ENCODE data around the gene ACAP2.

Gene ACAP2

GRCh38 chr3:195255176-195255500 lies 187.7 kb downstream of the ACAP2 start:
- H3K27me3 ChIP-seq (ENCODE audit: control insufficient read depth in 1 of 2, insufficient read depth in 1 of 2, low read length in 2 of 2), result no peaks in the 10 kb centered on the region
- H3K36me3 ChIP-seq (ENCODE audit: control insufficient read depth in 1 of 2, insufficient read depth in 2 of 2, low read depth in 1 of 2, low read length in 2 of 2), result peaks cover 0 to 20% of the 10 kb centered on the region in 2 experiments
- no peak overlapping the region for H2AFZ ChIP-seq (ENCODE audit: low read depth, low read length)
- H3K14ac ChIP-seq (ENCODE audit: low read length in 2 of 2), result peak overlapping the region in 1 of 2 experiments; percentile 26
- H2BK120ac ChIP-seq (ENCODE audit: low read depth, low read length), result no peak overlapping the region
- H3K27ac ChIP-seq (ENCODE audit: low read length, poor library complexity, severe bottlenecking), result no peak overlapping the region
- H3K4me2 ChIP-seq (ENCODE audit: low read length, poor library complexity, severe bottlenecking), result no peak overlapping the region
- peak overlapping the region; percentile 40 for H2BK5ac ChIP-seq (ENCODE audit: low read depth, low read length, poor library complexity, severe bottlenecking)
- H3K9ac ChIP-seq (ENCODE audit: low read length), result no peak overlapping the region
- peak overlapping the region in 1 of 2 experiments; percentile 64 for H2BK12ac ChIP-seq (ENCODE audit: low read length in 2 of 2)
- peaks cover 56% of the 10 kb centered on the region for H3K79me1 ChIP-seq (replicated peaks; ENCODE audit: low read length, poor library complexity, severe bottlenecking)
- 90% methylated on average over 13 of the region's 13 CpGs for WGBS
- no peak overlapping the region for H4K91ac ChIP-seq (ENCODE audit: low read length)
- H3K4me3 ChIP-seq (ENCODE audit: insufficient read depth in 1 of 2, low read depth in 1 of 2, low read length in 2 of 2), result no peak overlapping the region
- H3K23ac ChIP-seq (ENCODE audit: low read length in 2 of 2), result no peak overlapping the region
- DNase-seq, result no peak
- no peaks in the 10 kb centered on the region for H3K9me3 ChIP-seq (ENCODE audit: control insufficient read depth, low read length)
- no peak overlapping the region for H3K18ac ChIP-seq (ENCODE audit: low read depth in 1 of 2, low read length in 2 of 2)
- no peak overlapping the region for H2AK5ac ChIP-seq (ENCODE audit: low read length, severe bottlenecking)
- no peak overlapping the region for H3K4ac ChIP-seq (ENCODE audit: low read depth in 1 of 2, low read length in 2 of 2)
- no peak overlapping the region for H2BK15ac ChIP-seq (ENCODE audit: low read depth, poor library complexity, severe bottlenecking)
- H4K8ac ChIP-seq (ENCODE audit: low read length), result peak overlapping the region; percentile 60
- H3K4me1 ChIP-seq (ENCODE audit: control insufficient read depth, insufficient read depth, low read depth, low read length), result peaks cover 34% of the 10 kb centered on the region

- peak overlapping the region; percentile 76 for H3K9ac ChIP-seq (ENCODE audit: low read length)
- H3K9me3 ChIP-seq (ENCODE audit: control insufficient read depth, low read length), result no peaks in the 10 kb centered on the region
- no peak overlapping the region for H2BK120ac ChIP-seq (ENCODE audit: low read depth, low read length)
- H3K14ac ChIP-seq (ENCODE audit: low read length in 2 of 2), result peak overlapping the region in 1 of 2 experiments; percentile 22
- 94% methylated on average over 16 of the region's 16 CpGs for WGBS
- no peak overlapping the region for H2BK5ac ChIP-seq (ENCODE audit: low read depth, low read length, poor library complexity, severe bottlenecking)
- no peak overlapping the region for H2AK5ac ChIP-seq (ENCODE audit: low read length, severe bottlenecking)
- H4K91ac ChIP-seq (ENCODE audit: low read length), result peak overlapping the region; percentile 5
- no peaks in the 10 kb centered on the region for H3K27me3 ChIP-seq (ENCODE audit: control insufficient read depth in 1 of 2, insufficient read depth in 1 of 2, low read length in 2 of 2)
- H2AFZ ChIP-seq (ENCODE audit: low read depth, low read length), result no peak overlapping the region
- H3K4ac ChIP-seq (ENCODE audit: low read depth in 1 of 2, low read length in 2 of 2), result no peak overlapping the region
- peak overlapping the region in 1 of 2 experiments; percentile 11 for H2BK12ac ChIP-seq (ENCODE audit: low read length in 2 of 2)
- no peak for DNase-seq
- H3K36me3 ChIP-seq (ENCODE audit: control insufficient read depth in 1 of 2, insufficient read depth in 2 of 2, low read depth in 1 of 2, low read length in 2 of 2), result peaks cover 0 to 20% of the 10 kb centered on the region in 2 experiments
- no peak overlapping the region for H3K4me3 ChIP-seq (ENCODE audit: insufficient read depth in 1 of 2, low read depth in 1 of 2, low read length in 2 of 2)
- H3K27ac ChIP-seq (ENCODE audit: low read length, poor library complexity, severe bottlenecking), result no peak overlapping the region
- no peak overlapping the region for H3K23ac ChIP-seq (ENCODE audit: low read length in 2 of 2)
- no peak overlapping the region for H3K4me2 ChIP-seq (ENCODE audit: low read length, poor library complexity, severe bottlenecking)
- H3K18ac ChIP-seq (ENCODE audit: low read depth in 1 of 2, low read length in 2 of 2), result peak overlapping the region in 1 of 2 experiments; percentile 15
- peak overlapping the region; percentile 1 for H4K8ac ChIP-seq (ENCODE audit: low read length)
- H3K4me1 ChIP-seq (ENCODE audit: control insufficient read depth, insufficient read depth, low read depth, low read length), result peaks cover 33% of the 10 kb centered on the region
- H2BK15ac ChIP-seq (ENCODE audit: low read depth, poor library complexity, severe bottlenecking), result no peak overlapping the region
- peaks cover 61% of the 10 kb centered on the region for H3K79me1 ChIP-seq (replicated peaks; ENCODE audit: low read length, poor library complexity, severe bottlenecking)
These were observed 188.2 kb downstream of the ACAP2 start for GRCh38 chr3:195254454-195255175.

- Histone ChIP-seq H3K27ac (ENCODE audit: low read length, poor library complexity, severe bottlenecking) (no peak overlapping the region), H2BK12ac (ENCODE audit: low read length in 2 of 2) (peak overlapping the region; percentile 11 to 33), H3K79me1 (replicated peaks; ENCODE audit: low read length, poor library complexity, severe bottlenecking) (peaks cover 66% of the 10 kb centered on the region), H2BK120ac (ENCODE audit: low read depth, low read length) (no peak overlapping the region), H2BK15ac (ENCODE audit: low read depth, poor library complexity, severe bottlenecking) (no peak overlapping the region), H2AFZ (ENCODE audit: low read depth, low read length) (no peak overlapping the region), H3K9me3 (ENCODE audit: control insufficient read depth, low read length) (no peaks in the 10 kb centered on the region), H4K8ac (ENCODE audit: low read length) (peak overlapping the region; percentile 1), H3K4me1 (ENCODE audit: control insufficient read depth, insufficient read depth, low read depth, low read length) (peaks cover 29% of the 10 kb centered on the region), H4K91ac (ENCODE audit: low read length) (no peak overlapping the region), H3K4ac (ENCODE audit: low read depth in 1 of 2, low read length in 2 of 2) (no peak overlapping the region), H3K14ac (ENCODE audit: low read length in 2 of 2) (peak overlapping the region in 1 of 2 experiments; percentile 22), H3K18ac (ENCODE audit: low read depth in 1 of 2, low read length in 2 of 2) (peak overlapping the region in 1 of 2 experiments; percentile 31), H3K9ac (ENCODE audit: low read length) (peak overlapping the region; percentile 76), H3K27me3 (ENCODE audit: control insufficient read depth in 1 of 2, insufficient read depth in 1 of 2, low read length in 2 of 2) (no peaks in the 10 kb centered on the region), H3K36me3 (ENCODE audit: control insufficient read depth in 1 of 2, insufficient read depth in 2 of 2, low read depth in 1 of 2, low read length in 2 of 2) (peaks cover 0 to 20% of the 10 kb centered on the region in 2 experiments), H2AK5ac (ENCODE audit: low read length, severe bottlenecking) (no peak overlapping the region), H3K23ac (ENCODE audit: low read length in 2 of 2) (no peak overlapping the region), H3K4me2 (ENCODE audit: low read length, poor library complexity, severe bottlenecking) (no peak overlapping the region), H2BK5ac (ENCODE audit: low read depth, low read length, poor library complexity, severe bottlenecking) (no peak overlapping the region), H3K4me3 (ENCODE audit: insufficient read depth in 1 of 2, low read depth in 1 of 2, low read length in 2 of 2) (no peak overlapping the region)
- WGBS, result 81% methylated on average over 10 of the region's 10 CpGs
- no peak for DNase-seq
These were observed 188.8 kb downstream of the ACAP2 start for GRCh38 chr3:195253923-195254432.

GRCh38 chr3:195251336-195252065 lies 191.3 kb downstream of the ACAP2 start:
- WGBS, result 94% methylated on average over 12 of the region's 14 CpGs
- no peak overlapping the region for H4K91ac ChIP-seq (ENCODE audit: low read length)
- no peak overlapping the region for H3K27ac ChIP-seq (ENCODE audit: low read length, poor library complexity, severe bottlenecking)
- peaks cover 3% of the 10 kb centered on the region for H3K9me3 ChIP-seq (ENCODE audit: control insufficient read depth, low read length)
- no peak overlapping the region for H2BK5ac ChIP-seq (ENCODE audit: low read depth, low read length, poor library complexity, severe bottlenecking)
- peak overlapping the region; percentile 43 to 51 for H2BK12ac ChIP-seq (ENCODE audit: low read length in 2 of 2)
- no peak overlapping the region for H3K18ac ChIP-seq (ENCODE audit: low read depth in 1 of 2, low read length in 2 of 2)
- no peak overlapping the region for H3K4me3 ChIP-seq (ENCODE audit: insufficient read depth in 1 of 2, low read depth in 1 of 2, low read length in 2 of 2)
- H2AFZ ChIP-seq (ENCODE audit: low read depth, low read length), result no peak overlapping the region
- H3K4me2 ChIP-seq (ENCODE audit: low read length, poor library complexity, severe bottlenecking), result no peak overlapping the region
- H2BK120ac ChIP-seq (ENCODE audit: low read depth, low read length), result no peak overlapping the region
- DNase-seq, result no peak
- no peak overlapping the region for H3K4ac ChIP-seq (ENCODE audit: low read depth in 1 of 2, low read length in 2 of 2)
- no peak overlapping the region for H2AK5ac ChIP-seq (ENCODE audit: low read length, severe bottlenecking)
- H3K36me3 ChIP-seq (ENCODE audit: control insufficient read depth in 1 of 2, insufficient read depth in 2 of 2, low read depth in 1 of 2, low read length in 2 of 2), result peaks cover 8 to 25% of the 10 kb centered on the region in 2 experiments
- peaks cover 20% of the 10 kb centered on the region for H3K4me1 ChIP-seq (ENCODE audit: control insufficient read depth, insufficient read depth, low read depth, low read length)
- H3K14ac ChIP-seq (ENCODE audit: low read length in 2 of 2), result no peak overlapping the region
- no peaks in the 10 kb centered on the region for H3K27me3 ChIP-seq (ENCODE audit: control insufficient read depth in 1 of 2, insufficient read depth in 1 of 2, low read length in 2 of 2)
- H3K79me1 ChIP-seq (replicated peaks; ENCODE audit: low read length, poor library complexity, severe bottlenecking), result peaks cover 62% of the 10 kb centered on the region
- H3K23ac ChIP-seq (ENCODE audit: low read length in 2 of 2), result no peak overlapping the region
- no peak overlapping the region for H4K8ac ChIP-seq (ENCODE audit: low read length)
- H3K9ac ChIP-seq (ENCODE audit: low read length), result no peak overlapping the region
- H2BK15ac ChIP-seq (ENCODE audit: low read depth, poor library complexity, severe bottlenecking), result no peak overlapping the region

All from mesenchymal stem cell (in vitro differentiated cells and primary cell).